IMR-90 (cell line): ENCODE data around the gene OR2G6. TPM values are rescaled to one million over a fixed set of nuclear protein-coding genes. Genes with fewer than 3 reads are reported as not detected.

Experiments
- polyA plus RNA-seq, 3 experiments: library from polyadenylated mRNA; depleted of rRNA; stranded (reverse); fragments of >200 nt; gene quantifications; 2 replicates each; pipeline ENCODE4 v1.2.3, GENCODE V29; 2012; ENCODE audit warnings: low replicate concordance in 1 of 3
- total RNA-seq: library from RNA; depleted of rRNA; stranded (reverse); fragments of >200 nt; gene quantifications from 2 replicates; pipeline ENCODE4 v1.2.3, GENCODE V29; 2012; rRNA removed

The OR2G6 gene
- total and polyA plus RNA-seq, 2 of the 4 experiments (the other 2 are of a cell fraction): not detected

Other genes with a start within 250 kb of the OR2G6 start
- gene OR2T33, start 230.1 kb upstream of the OR2G6 start, total RNA-seq: not detected in 2 replicates
- not detected in 2 replicates for gene OR2T33, start 230.1 kb upstream of the OR2G6 start, polyA plus RNA-seq (2012; rRNA removed)
- gene OR2T12, start 204.6 kb upstream of the OR2G6 start, total RNA-seq: not detected in 2 replicates
- not detected in 2 replicates for gene OR2T12, start 204.6 kb upstream of the OR2G6 start, polyA plus RNA-seq (2012; rRNA removed)
- not detected in 2 replicates for gene OR2M7, start 183.5 kb upstream of the OR2G6 start, total RNA-seq
- not detected in 2 replicates for gene OR2M7, start 183.5 kb upstream of the OR2G6 start, polyA plus RNA-seq (2012; rRNA removed)
- gene OR14C36, start 159.3 kb upstream of the OR2G6 start, total RNA-seq: not detected in 2 replicates
- not detected in 2 replicates for gene OR14C36, start 159.3 kb upstream of the OR2G6 start, polyA plus RNA-seq (2012; rRNA removed)
- gene OR2T4, start 146.4 kb upstream of the OR2G6 start, total RNA-seq: not detected in 2 replicates
- not detected in 2 replicates for gene OR2T4, start 146.4 kb upstream of the OR2G6 start, polyA plus RNA-seq (2012; rRNA removed)
- gene OR2T6, start 132.3 kb upstream of the OR2G6 start, total RNA-seq: not detected in 2 replicates
- gene OR2T6, start 132.3 kb upstream of the OR2G6 start, polyA plus RNA-seq (2012; rRNA removed): not detected in 2 replicates
- gene OR2T1, start 105.0 kb upstream of the OR2G6 start, total RNA-seq: not detected in 2 replicates
- gene OR2T1, start 105.0 kb upstream of the OR2G6 start, polyA plus RNA-seq (2012; rRNA removed): not detected in 2 replicates
- gene OR2T2, start 62.4 kb upstream of the OR2G6 start, total RNA-seq: not detected in 2 replicates
- not detected in 2 replicates for gene OR2T2, start 62.4 kb upstream of the OR2G6 start, polyA plus RNA-seq (2012; rRNA removed)
- gene OR2T3, start 34.7 kb upstream of the OR2G6 start, total RNA-seq: not detected in 2 replicates
- gene OR2T3, start 34.7 kb upstream of the OR2G6 start, polyA plus RNA-seq (2012; rRNA removed): not detected in 2 replicates
- not detected in 2 replicates for gene OR2T5, start 19.5 kb upstream of the OR2G6 start, total RNA-seq
- gene OR2T5, start 19.5 kb upstream of the OR2G6 start, polyA plus RNA-seq (2012; rRNA removed): not detected in 2 replicates
- gene OR2T29, start 54.7 kb downstream of the OR2G6 start, total RNA-seq: not detected in 2 replicates
- not detected in 2 replicates for gene OR2T29, start 54.7 kb downstream of the OR2G6 start, polyA plus RNA-seq (2012; rRNA removed)
- not detected in 2 replicates for gene OR2T34, start 66.7 kb downstream of the OR2G6 start, total RNA-seq
- not detected in 2 replicates for gene OR2T34, start 66.7 kb downstream of the OR2G6 start, polyA plus RNA-seq (2012; rRNA removed)
- gene OR2T10, start 89.6 kb downstream of the OR2G6 start, total RNA-seq: not detected in 2 replicates
- gene OR2T10, start 89.6 kb downstream of the OR2G6 start, polyA plus RNA-seq (2012; rRNA removed): not detected in 2 replicates
- gene OR2T11, start 127.0 kb downstream of the OR2G6 start, total RNA-seq: not detected in 2 replicates
- gene OR2T11, start 127.0 kb downstream of the OR2G6 start, polyA plus RNA-seq (2012; rRNA removed): not detected in 2 replicates
- gene OR2T35, start 137.2 kb downstream of the OR2G6 start, total RNA-seq: not detected in 2 replicates
- not detected in 2 replicates for gene OR2T35, start 137.2 kb downstream of the OR2G6 start, polyA plus RNA-seq (2012; rRNA removed)
- gene OR2T27, start 147.5 kb downstream of the OR2G6 start, total RNA-seq: not detected in 2 replicates
- not detected in 2 replicates for gene OR2T27, start 147.5 kb downstream of the OR2G6 start, polyA plus RNA-seq (2012; rRNA removed)
- not detected in 2 replicates for gene OR14I1, start 194.7 kb downstream of the OR2G6 start, total RNA-seq
- not detected in 2 replicates for gene OR14I1, start 194.7 kb downstream of the OR2G6 start, polyA plus RNA-seq (2012; rRNA removed)
- not detected in 2 replicates for gene LYPD8, start 247.7 kb downstream of the OR2G6 start, total RNA-seq
- not detected in 2 replicates for gene LYPD8, start 247.7 kb downstream of the OR2G6 start, polyA plus RNA-seq (2012; rRNA removed)